H9 (cell line): ENCODE data around the gene CCDC3. TPM values are rescaled to one million over a fixed set of nuclear protein-coding genes. Genes with fewer than 3 reads are reported as not detected.

Source experiments
- DNase-seq: peaks from one replicate; pipeline ENCODE4 v3.0.0-alpha.2; 2017
- H2AFZ ChIP-seq: one replicate; pipeline ENCODE4 v1.6.1; 2013; ENCODE audit warnings: mild to moderate bottlenecking, low read length, control low read depth, moderate library complexity
- H2AK5ac ChIP-seq: 2 replicates; pipeline ENCODE4 v1.6.1; 2013; ENCODE audit warnings: low read length, control low read depth, mixed read lengths; ENCODE audit not compliant: insufficient read length
- H2BK120ac ChIP-seq: one replicate; pipeline ENCODE4 v1.6.1; 2013; ENCODE audit warnings: low read depth, mild to moderate bottlenecking, low read length, control low read depth, inconsistent platforms; ENCODE audit not compliant: poor library complexity, severe bottlenecking
- H2BK12ac ChIP-seq: 2 replicates; pipeline ENCODE4 v1.6.1; 2013; ENCODE audit warnings: low read length, control low read depth, mixed read lengths, low read depth; ENCODE audit not compliant: insufficient read length
- H2BK15ac ChIP-seq: 2 replicates; pipeline ENCODE4 v1.6.1; 2013; ENCODE audit warnings: low read depth, low read length, control low read depth
- H2BK20ac ChIP-seq: one replicate; pipeline ENCODE4 v1.6.1; 2013; ENCODE audit warnings: low read depth, mild to moderate bottlenecking, low read length, control low read depth, inconsistent platforms; ENCODE audit not compliant: poor library complexity, severe bottlenecking
- H2BK5ac ChIP-seq: 2 replicates; pipeline ENCODE4 v1.6.1; 2013; ENCODE audit warnings: low read length, control low read depth, mixed read lengths; ENCODE audit not compliant: insufficient read length
- H3K14ac ChIP-seq: 2 replicates; pipeline ENCODE4 v1.6.1; 2013; ENCODE audit warnings: low read length, control low read depth; ENCODE audit not compliant: insufficient read depth
- H3K18ac ChIP-seq: 2 replicates; pipeline ENCODE4 v1.6.1; 2013; ENCODE audit warnings: low read depth, mild to moderate bottlenecking, mixed read lengths, low read length, control low read depth; ENCODE audit not compliant: insufficient read length
- H3K23ac ChIP-seq: 2 replicates; pipeline ENCODE4 v1.6.1; 2013; ENCODE audit warnings: low read length, control low read depth, mixed read lengths, low read depth; ENCODE audit not compliant: insufficient read length
- H3K23me2 ChIP-seq: 2 replicates; pipeline ENCODE4 v1.6.1; 2013; ENCODE audit warnings: low read depth, mild to moderate bottlenecking, mixed read lengths, low read length, control low read depth; ENCODE audit not compliant: insufficient read length, poor library complexity, severe bottlenecking
- H3K27ac ChIP-seq: 2 replicates; pipeline ENCODE4 v1.5.1; 2013; ENCODE audit warnings: low read length, control low read depth, mixed read lengths, low read depth; ENCODE audit not compliant: insufficient read length
- H3K27me3 ChIP-seq: 2 replicates; pipeline ENCODE4 v1.6.1; 2013; ENCODE audit warnings: low read length, control low read depth, inconsistent platforms; ENCODE audit not compliant: insufficient read depth
- H3K4ac ChIP-seq: 2 replicates; pipeline ENCODE4 v1.6.1; 2013; ENCODE audit warnings: low read depth, mild to moderate bottlenecking, control low read depth, inconsistent platforms, low read length, moderate library complexity
- H3K4me1 ChIP-seq: 2 replicates; pipeline ENCODE4 v1.6.1; 2013; ENCODE audit warnings: low read length, control low read depth, inconsistent platforms; ENCODE audit not compliant: insufficient read depth
- H3K4me2 ChIP-seq: 2 replicates; pipeline ENCODE4 v1.6.1; 2013; ENCODE audit warnings: low read length, control low read depth, mixed read lengths; ENCODE audit not compliant: insufficient read length, insufficient read depth
- H3K56ac ChIP-seq: 2 replicates; pipeline ENCODE4 v1.6.1; 2013; ENCODE audit warnings: low read depth, mild to moderate bottlenecking, mixed read lengths, low read length, control low read depth; ENCODE audit not compliant: insufficient read length
- H3K79me1 ChIP-seq: 2 replicates; pipeline ENCODE4 v1.6.1; 2013; ENCODE audit warnings: low read depth, mild to moderate bottlenecking, moderate library complexity, low read length, control low read depth, inconsistent platforms; ENCODE audit not compliant: insufficient read depth, poor library complexity, severe bottlenecking
- H3K79me2 ChIP-seq: 2 replicates; pipeline ENCODE4 v1.6.1; 2013; ENCODE audit warnings: low read length, control low read depth, inconsistent platforms; ENCODE audit not compliant: insufficient read depth
- H3K9ac ChIP-seq: 2 replicates; pipeline ENCODE4 v1.6.1; 2013; ENCODE audit warnings: low read length, control low read depth, mixed read lengths; ENCODE audit not compliant: insufficient read length; ENCODE audit errors: extremely low read depth
- H3K9me3 ChIP-seq: one replicate; pipeline ENCODE4 v1.6.1; 2013; ENCODE audit warnings: low read depth, low read length, inconsistent platforms; ENCODE audit not compliant: control insufficient read depth
- H3T11ph ChIP-seq: one replicate; pipeline ENCODE4 v1.6.1; 2013; ENCODE audit warnings: mild to moderate bottlenecking, low read length, control low read depth, inconsistent platforms
- H4K20me1 ChIP-seq: one replicate; pipeline ENCODE4 v1.6.1; 2013; ENCODE audit not compliant: control insufficient read depth, insufficient read length, insufficient read depth
- H4K5ac ChIP-seq: 2 replicates; pipeline ENCODE4 v1.6.1; 2013; ENCODE audit warnings: low read depth, mild to moderate bottlenecking, mixed read lengths, low read length, control low read depth; ENCODE audit not compliant: insufficient read length
- H4K8ac ChIP-seq: replicated peaks from 2 replicates; pipeline ENCODE4 v1.6.1; 2013; ENCODE audit warnings: low read length, control low read depth, mixed read lengths, low read depth; ENCODE audit not compliant: insufficient read length
- H4K91ac ChIP-seq: 2 replicates; pipeline ENCODE4 v1.6.1; 2013; ENCODE audit warnings: low read depth, mild to moderate bottlenecking, moderate library complexity, mixed read lengths, low read length, control low read depth; ENCODE audit not compliant: insufficient read length
- H3K27ac Mint-ChIP-seq, 3 experiments: 2 replicates in 2 of 3; 3 replicates in 1 of 3; pipeline ENCODE4 v1.8.0; 2020 to 2021; ENCODE audit warnings: mixed read lengths in 3 of 3, mild to moderate bottlenecking in 1 of 3, moderate library complexity in 1 of 3
- H3K27me3 Mint-ChIP-seq: 2 replicates; pipeline ENCODE4 v1.8.0; 2021; ENCODE audit warnings: low read depth, mild to moderate bottlenecking, moderate library complexity, mixed read lengths
- H3K36me3 Mint-ChIP-seq, 3 experiments: 2 replicates in 2 of 3; 3 replicates in 1 of 3; pipeline ENCODE4 v1.8.0; 2020 to 2021; ENCODE audit warnings: low read depth in 3 of 3, mixed read lengths in 3 of 3; ENCODE audit not compliant: insufficient read depth in 1 of 3
- H3K4me1 Mint-ChIP-seq, 2 experiments: 2 replicates each; pipeline ENCODE4 v1.8.0; 2020; ENCODE audit warnings: mixed read lengths in 2 of 2
- H3K4me3 Mint-ChIP-seq, 2 experiments: 2 replicates in 1 of 2; 3 replicates in 1 of 2; pipeline ENCODE4 v1.8.0; 2020 to 2021; ENCODE audit warnings: mild to moderate bottlenecking in 2 of 2, mixed read lengths in 2 of 2, moderate library complexity in 1 of 2
- H3K9me3 Mint-ChIP-seq, 2 experiments: 2 replicates in 1 of 2; 3 replicates in 1 of 2; pipeline ENCODE4 v1.8.0; 2020; ENCODE audit warnings: mild to moderate bottlenecking in 2 of 2, mixed read lengths in 2 of 2, moderate library complexity in 1 of 2
- CTCF ChIP-seq: fragments of 200-600 bp; sonication (generic); conservative IDR thresholded peaks from 3 replicates; pipeline ENCODE4 v1.8.0; 2021; ENCODE audit warnings: antibody characterized with exemption, mild to moderate bottlenecking
- WGBS: extraction: QIAGEN DNeasy Blood & Tissue Kit; methylation state at CpG from one replicate; pipeline ENCODE4 v1.1.7; 2013; ENCODE audit warnings: missing lambda C conversion rate, low lambda C conversion rate, mixed read lengths; ENCODE audit not compliant: insufficient read length; ENCODE audit errors: extremely low coverage; 5-methylcytosine and 5-hydroxymethylcytosine counted together
- total RNA-seq: library from RNA; stranded (reverse); gene quantifications from 2 replicates; pipeline ENCODE4 v1.2.1, GENCODE V29; 2021

CCDC3 gene
- total RNA-seq, 1 experiment from 2014 or later = 2.3 TPM

- H4K20me1 ChIP-seq = no peaks in the 10 kb centered on the region
- H3K56ac ChIP-seq = no peak overlapping the region
- TF ChIP-seq CTCF = no peak
- no peaks in the 10 kb centered on the region for H3K79me2 ChIP-seq
- H2AFZ ChIP-seq = no peak overlapping the region
- no peak overlapping the region for H3K23ac ChIP-seq
- no peak overlapping the region for H4K5ac ChIP-seq
- Mint-ChIP-seq H3K27me3 (peaks cover 2% of the 10 kb centered on the region; the same call in 1 of the 2 replicates), H3K9me3 (peaks cover 13 to 16% of the 10 kb centered on the region in 2 experiments), H3K4me3 (no peak overlapping the region), H3K27ac (no peak overlapping the region), H3K36me3 (peaks cover 5 to 13% (median 9%) of the 10 kb centered on the region in 3 experiments; a peak in 6 of 7 replicates), H3K4me1 (peaks cover 6 to 8% of the 10 kb centered on the region in 2 experiments; a peak in 3 of 4 replicates)
- no peak overlapping the region for H3K14ac ChIP-seq
- H3K4me1 ChIP-seq = no peaks in the 10 kb centered on the region
- no peak overlapping the region for H2AK5ac ChIP-seq
- H2BK15ac ChIP-seq = no peak overlapping the region
- no peak overlapping the region for H3K18ac ChIP-seq
- H3T11ph ChIP-seq = no peak overlapping the region
- H3K9me3 ChIP-seq = no peaks in the 10 kb centered on the region
- no peak overlapping the region for H2BK120ac ChIP-seq
- no CpG with 5 or more reads among the region's 7 CpGs for WGBS
- H3K27me3 ChIP-seq = no peaks in the 10 kb centered on the region
- H4K8ac ChIP-seq = no peak overlapping the region
- no peak overlapping the region for H3K9ac ChIP-seq
- H2BK5ac ChIP-seq = no peak overlapping the region
- H3K23me2 ChIP-seq = no peaks in the 10 kb centered on the region
- no peak overlapping the region for H2BK12ac ChIP-seq
- H3K4me2 ChIP-seq = no peak overlapping the region
- H4K91ac ChIP-seq = no peak overlapping the region
- H2BK20ac ChIP-seq = no peak overlapping the region
- DNase-seq = no peak
- no peak overlapping the region for H3K27ac ChIP-seq
- no peaks in the 10 kb centered on the region for H3K79me1 ChIP-seq
- no peak overlapping the region for H3K4ac ChIP-seq
Observed at GRCh38 chr10:12961416-12962205, 39.9 kb downstream of the CCDC3 start.
